GM10248 (cell line): ENCODE data around the gene TMEM201.

ENCODE experiments used
- CTCF ChIA-PET: fragments of 300-600 bp; sonication (Branson Sonifier 250); formaldehyde crosslinking; extraction: SDS; loops from one replicate; lab custom pipeline; 2021; ENCODE audit warnings: antibody characterized with exemption; lab: Yijun Ruan, JAX
- POLR2A ChIA-PET: fragments of 350-650 bp; sonication (Branson Sonifier 250); formaldehyde crosslinking; extraction: SDS; loops from one replicate; lab custom pipeline; 2020; ENCODE audit warnings: antibody characterized with exemption; lab: Yijun Ruan, JAX
- DNase-seq: peaks from one replicate; pipeline ENCODE4 v3.0.0; 2012; ENCODE audit errors: extremely low spot score
- TF ChIP-seq, protein P1 (sequence below): IDR thresholded peaks from 2 replicates; pipeline ENCODE4 v1.5.1; 2012; ENCODE audit warnings: mild to moderate bottlenecking, low read depth; ENCODE audit errors: extremely low read depth, missing control alignments, control extremely low read depth

The TMEM201 gene

GRCh38 chr1:9596415-9597123 lies 7.9 kb downstream of the TMEM201 start:
- DNase-seq = no peak
- POLR2A ChIA-PET = no interaction called here
- CTCF ChIA-PET = interaction anchor here (1.9 to 2.1 kb wide), 2 partner anchors 8 to 19 kb away, joined by 5 read pairs; partner anchors contain the start of gene TMEM201
- TF ChIP-seq, protein P1, sequence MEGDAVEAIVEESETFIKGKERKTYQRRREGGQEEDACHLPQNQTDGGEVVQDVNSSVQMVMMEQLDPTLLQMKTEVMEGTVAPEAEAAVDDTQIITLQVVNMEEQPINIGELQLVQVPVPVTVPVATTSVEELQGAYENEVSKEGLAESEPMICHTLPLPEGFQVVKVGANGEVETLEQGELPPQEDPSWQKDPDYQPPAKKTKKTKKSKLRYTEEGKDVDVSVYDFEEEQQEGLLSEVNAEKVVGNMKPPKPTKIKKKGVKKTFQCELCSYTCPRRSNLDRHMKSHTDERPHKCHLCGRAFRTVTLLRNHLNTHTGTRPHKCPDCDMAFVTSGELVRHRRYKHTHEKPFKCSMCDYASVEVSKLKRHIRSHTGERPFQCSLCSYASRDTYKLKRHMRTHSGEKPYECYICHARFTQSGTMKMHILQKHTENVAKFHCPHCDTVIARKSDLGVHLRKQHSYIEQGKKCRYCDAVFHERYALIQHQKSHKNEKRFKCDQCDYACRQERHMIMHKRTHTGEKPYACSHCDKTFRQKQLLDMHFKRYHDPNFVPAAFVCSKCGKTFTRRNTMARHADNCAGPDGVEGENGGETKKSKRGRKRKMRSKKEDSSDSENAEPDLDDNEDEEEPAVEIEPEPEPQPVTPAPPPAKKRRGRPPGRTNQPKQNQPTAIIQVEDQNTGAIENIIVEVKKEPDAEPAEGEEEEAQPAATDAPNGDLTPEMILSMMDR = no peak

- POLR2A ChIA-PET = interaction anchor here (0.6 kb wide), 1 partner anchor 266 kb away, joined by 3 read pairs; no protein-coding TSS in a partner anchor
- TF ChIP-seq, protein P1 = no peak
- no peak for DNase-seq
- CTCF ChIA-PET = interaction anchor here (1.4 to 2.1 kb wide), 3 partner anchors 9 to 187 kb away, joined by 3 to 5 read pairs (median 5); partner anchors contain the start of gene TMEM201
These were observed 8.9 kb downstream of the TMEM201 start for GRCh38 chr1:9597361-9598315.

DNA sequence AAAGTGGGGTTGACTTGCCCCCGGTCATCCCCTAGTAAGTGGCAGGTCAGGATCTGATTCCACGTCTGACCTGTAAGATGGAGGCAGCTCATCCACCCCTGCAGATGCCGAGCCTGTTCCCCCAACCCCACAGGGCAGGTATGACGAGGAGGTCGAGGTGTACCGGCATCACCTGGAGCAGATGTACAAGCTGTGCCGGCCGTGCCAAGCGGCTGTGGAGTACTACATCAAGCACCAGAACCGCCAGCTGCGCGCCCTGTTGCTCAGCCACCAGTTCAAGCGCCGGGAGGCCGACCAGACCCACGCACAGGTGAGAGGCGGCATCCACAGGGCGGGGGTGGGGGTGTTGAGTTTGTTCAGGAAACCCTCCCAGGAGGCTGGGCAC lies 9.6 kb downstream of the TMEM201 start:
- TF ChIP-seq, protein P1 = no peak
- no peak for DNase-seq
- ChIA-PET POLR2A (interaction anchor here (0.6 kb wide), 1 partner anchor 265 kb away, joined by 3 read pairs; no protein-coding TSS in a partner anchor), CTCF (interaction anchor here (1.4 to 2.1 kb wide), 3 partner anchors 10 to 186 kb away, joined by 3 to 5 read pairs (median 5); partner anchors contain the start of gene TMEM201)

- POLR2A ChIA-PET = no interaction called here
- TF ChIP-seq, protein P1 = no peak
- CTCF ChIA-PET = no interaction called here
- DNase-seq = no peak
These were observed 11.0 kb downstream of the TMEM201 start for GRCh38 chr1:9599741-9600140.

DNA sequence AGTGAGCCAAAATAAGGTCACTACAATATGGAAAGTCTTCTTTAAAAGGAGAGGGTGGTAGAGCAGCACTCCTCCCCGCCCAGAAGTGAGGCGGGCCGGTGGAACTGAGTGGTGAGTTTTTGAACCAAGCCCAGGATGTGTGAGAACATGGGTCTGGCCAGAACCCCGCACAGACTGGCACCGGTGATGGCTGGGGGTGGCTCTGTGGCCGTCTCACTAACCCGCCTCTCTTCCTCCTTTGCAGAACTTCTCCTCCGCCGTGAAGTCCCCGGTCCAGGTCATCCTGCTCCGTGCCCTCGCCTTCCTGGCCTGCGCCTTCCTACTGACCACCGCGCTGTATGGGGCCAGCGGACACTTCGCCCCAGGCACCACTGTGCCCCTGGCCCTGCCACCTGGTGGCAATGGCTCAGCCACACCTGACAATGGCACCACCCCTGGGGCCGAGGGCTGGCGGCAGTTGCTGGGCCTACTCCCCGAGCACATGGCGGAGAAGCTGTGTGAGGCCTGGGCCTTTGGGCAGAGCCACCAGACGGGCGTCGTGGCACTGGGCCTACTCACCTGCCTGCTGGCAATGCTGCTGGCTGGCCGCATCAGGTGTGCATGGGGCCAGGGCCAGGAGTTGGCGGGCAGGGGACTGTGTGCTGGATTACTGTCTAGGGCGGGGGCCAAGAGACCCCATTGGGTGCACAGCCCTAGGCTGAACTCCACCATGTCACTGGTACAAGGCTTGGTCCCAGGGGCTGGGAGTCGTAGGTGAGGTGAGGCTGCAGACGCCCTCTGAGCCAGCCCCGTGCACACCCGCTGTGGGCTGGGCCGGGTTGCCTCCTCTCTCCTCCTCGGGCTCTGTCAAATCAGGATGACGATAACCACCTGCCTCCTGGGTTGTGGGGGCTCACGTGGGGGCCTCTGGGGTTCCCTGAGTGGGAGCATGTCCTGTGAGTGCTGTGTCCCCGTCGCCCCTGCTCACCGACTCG lies 12.4 kb downstream of the TMEM201 start:
- TF ChIP-seq, protein P1 = no peak
- DNase-seq = no peak
- ChIA-PET POLR2A (no interaction called here), CTCF (no interaction called here)
